ENCODE results near the gene TRERF1. TPM values are rescaled to one million over a fixed set of nuclear protein-coding genes. Genes with fewer than 3 reads are reported as not detected.

TRERF1 gene
- total RNA-seq, 1 donor from 2014 or later, result 1.3 TPM

DNA sequence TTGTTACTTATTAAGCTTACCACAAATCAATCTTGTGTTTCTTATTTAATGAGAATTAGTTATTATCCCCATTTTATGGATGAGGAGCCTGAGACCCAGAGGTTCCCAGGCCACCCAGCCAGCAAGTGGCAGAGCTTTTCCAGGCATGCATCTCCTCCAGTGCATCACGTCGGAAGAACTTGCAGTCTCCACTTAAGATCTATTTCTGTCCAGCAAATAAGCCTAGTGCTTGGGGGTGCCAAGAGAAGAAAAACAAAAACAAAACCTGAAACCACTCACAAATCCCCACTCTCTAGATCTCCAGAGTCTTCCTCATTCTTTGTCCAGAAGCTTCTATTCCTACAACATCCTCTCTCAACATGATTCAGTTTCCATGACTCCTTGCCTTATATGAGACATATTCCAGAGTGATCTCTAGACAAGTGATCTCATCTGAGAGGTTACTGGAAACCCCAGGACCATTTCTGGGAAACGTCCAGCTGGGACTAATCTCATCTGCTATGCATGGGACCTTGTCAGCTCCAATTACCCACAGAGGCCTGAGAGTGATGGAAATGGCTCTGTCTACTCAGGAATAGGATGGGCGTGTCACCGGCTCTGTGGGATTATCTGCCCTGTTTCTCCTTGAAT lies 261.1 kb downstream of the TRERF1 start:
- no peak for DNase-seq (ENCODE audit: low read depth)

GRCh38 chr6:42188406-42188805 lies 263.3 kb downstream of the TRERF1 start:
- no peak for DNase-seq (ENCODE audit: low read depth)

- DNase-seq (ENCODE audit: low read depth), result no peak
Measured at GRCh38 chr6:42185597-42185996, 266.1 kb downstream of the TRERF1 start.

- DNase-seq (ENCODE audit: low read depth), result no peak
Measured at GRCh38 chr6:42184475-42184874, 267.3 kb downstream of the TRERF1 start.

- no peak for DNase-seq (ENCODE audit: low read depth)
Measured at GRCh38 chr6:42182101-42182500, 269.6 kb downstream of the TRERF1 start.

DNA sequence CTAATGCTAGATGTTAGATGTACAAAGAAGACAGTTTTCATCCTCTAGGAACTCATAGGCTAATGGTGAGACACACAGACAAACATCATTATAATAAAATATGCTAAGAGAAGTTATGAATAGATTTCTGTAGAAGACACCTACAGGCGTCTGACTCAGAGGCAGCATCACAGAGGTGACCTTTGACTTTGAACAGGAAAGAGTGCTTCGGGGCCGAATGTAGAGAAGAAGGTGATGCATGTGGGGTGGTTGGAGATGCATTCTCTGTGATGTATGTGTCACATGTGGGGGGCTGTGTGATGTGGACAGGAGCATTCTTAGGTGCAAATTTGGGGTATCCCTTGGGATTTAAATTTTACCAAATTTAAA lies 271.8 kb downstream of the TRERF1 start:
- no peak for DNase-seq (ENCODE audit: low read depth)

- DNase-seq (ENCODE audit: low read depth), result no peak
Measured at GRCh38 chr6:42179261-42179944, 272.3 kb downstream of the TRERF1 start.

DNA sequence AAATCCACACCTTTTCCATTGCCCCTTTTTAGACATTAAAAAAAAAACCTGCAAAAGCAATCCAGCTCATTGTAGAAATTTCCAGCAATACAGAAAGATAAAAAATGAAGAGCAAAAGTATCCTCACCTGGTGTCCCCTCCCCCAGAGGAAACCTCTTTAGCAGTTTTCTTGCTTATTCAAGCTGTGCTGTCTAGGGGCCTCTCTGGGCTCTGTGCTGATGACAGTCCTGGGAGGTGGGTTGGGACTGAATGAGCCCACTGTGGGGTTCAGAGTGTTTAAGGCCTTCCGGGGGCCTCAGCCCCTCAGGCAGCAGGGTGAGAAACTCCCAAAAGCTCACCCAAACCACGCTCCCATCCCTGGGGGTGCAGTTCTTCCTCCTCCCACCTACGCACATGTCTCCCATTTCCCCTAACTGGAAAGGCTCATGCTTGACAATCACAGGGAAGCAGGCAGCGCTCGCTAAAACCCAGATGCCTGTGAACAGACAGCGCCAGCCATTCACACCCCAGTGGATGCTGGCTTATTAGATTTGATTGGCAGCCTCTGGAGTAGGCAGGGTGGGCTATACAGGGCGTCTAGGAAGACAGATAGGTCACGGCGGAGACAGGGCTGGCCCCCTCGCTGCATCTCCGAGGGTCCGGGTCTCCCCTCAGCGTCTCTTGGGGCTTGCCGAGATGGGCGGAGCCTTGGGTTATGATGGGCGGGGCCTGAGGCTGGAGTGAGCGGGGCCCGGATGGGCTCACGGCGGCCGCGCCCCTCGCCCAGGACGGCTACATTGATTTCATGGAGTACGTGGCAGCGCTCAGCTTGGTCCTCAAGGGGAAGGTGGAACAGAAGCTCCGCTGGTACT lies 274.0 kb downstream of the TRERF1 start:
- DNase-seq (ENCODE audit: low read depth), result no peak

GRCh38 chr6:42176981-42177380 lies 274.7 kb downstream of the TRERF1 start:
- no peak for DNase-seq (ENCODE audit: low read depth)

DNA sequence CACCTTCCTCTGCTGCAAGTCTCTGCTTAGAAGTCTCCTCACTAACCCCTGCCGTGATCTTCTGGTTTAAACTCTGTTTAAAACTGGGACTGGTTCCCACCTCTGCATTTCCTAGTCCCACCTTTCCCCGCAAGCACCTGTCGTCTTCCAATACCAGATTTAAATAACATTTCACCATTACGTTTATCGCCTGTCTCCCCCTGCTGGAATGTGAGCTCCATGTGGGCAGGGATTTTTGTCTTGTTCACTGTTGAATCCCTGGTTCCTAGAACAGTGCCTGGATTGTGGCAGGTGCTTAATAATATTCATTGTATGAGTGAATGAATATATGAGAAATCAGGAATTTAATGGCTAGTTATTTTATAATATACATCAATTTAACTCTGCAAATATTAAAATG lies 275.9 kb downstream of the TRERF1 start:
- no peak for DNase-seq (ENCODE audit: low read depth)

Other genes with a start within 250 kb of the TRERF1 start
- 56.6 and 88.9 TPM in 2 replicates for gene MRPS10, start 234.1 kb downstream of the TRERF1 start, total RNA-seq
- 21.4 and 37.9 TPM in 2 replicates for gene UBR2, start 112.1 kb upstream of the TRERF1 start, total RNA-seq

Measured in renal cortical epithelial cell (primary cell).